ENCODE measurements around the gene DIAPH3. TPM values are rescaled to one million over a fixed set of nuclear protein-coding genes. Genes with fewer than 3 reads are reported as not detected.

DIAPH3 gene
- total and polyA plus RNA-seq, 2 of the 8 experiments (the other 6 are each of a cell fraction or from before 2014, with no cell fraction given): 8.0 to 30.8 TPM

- CTCF ChIA-PET (ENCODE audit: partially characterized antibody): interaction anchor here (1.1 to 1.5 kb wide), 2 partner anchors 34 to 56 kb away, joined by 3 to 5 read pairs; no protein-coding TSS in a partner anchor
- H2BK120ac ChIP-seq (replicated peaks; ENCODE audit: low read depth, low read length): no peak overlapping the region
- no peak overlapping the region for H4K8ac ChIP-seq (ENCODE audit: extremely low read depth, insufficient read depth, low read length)
- H2AFZ ChIP-seq (ENCODE audit: low read length): no peak overlapping the region
- H3K18ac ChIP-seq (ENCODE audit: extremely low read depth, low read length): no peak overlapping the region
- H2BK15ac ChIP-seq (ENCODE audit: low read length): no peak overlapping the region
- FAIRE-seq (no peak), DNase-seq (ENCODE audit: low read depth in 1 of 2, low spot score in 2 of 2) (no peak)
- H3K4me1 ChIP-seq (replicated peaks in 1 of 4; ENCODE audit: control insufficient read depth in 3 of 4, insufficient read depth in 4 of 4, low read length in 3 of 4): no peaks in the 10 kb centered on the region; a peak in 1 of 7 replicates
- H3K79me1 ChIP-seq (ENCODE audit: low read depth, low read length): no peaks in the 10 kb centered on the region
- H3K36me3 ChIP-seq (ENCODE audit: control insufficient read depth in 2 of 4, insufficient read depth in 4 of 4, low read length in 3 of 4): no peaks in the 10 kb centered on the region
- H2BK5ac ChIP-seq (ENCODE audit: low read depth, low read length): no peak overlapping the region
- H3K23me2 ChIP-seq (ENCODE audit: low read depth, low read length): peaks cover 2% of the 10 kb centered on the region; the same call in 1 of the 2 replicates
- H3K4ac ChIP-seq (replicated peaks; ENCODE audit: insufficient read length, low read depth, low read length): no peak overlapping the region
- no peak overlapping the region for H3K56ac ChIP-seq (replicated peaks; ENCODE audit: insufficient read length, low read depth, low read length)
- H4K91ac ChIP-seq (replicated peaks; ENCODE audit: insufficient read length, low read length): no peak overlapping the region
- H3K9me3 ChIP-seq (ENCODE audit: insufficient read depth in 2 of 2, low read depth in 1 of 2, low read length in 1 of 2): no peaks in the 10 kb centered on the region
- H2BK20ac ChIP-seq (ENCODE audit: low read length): no peak overlapping the region
- no peaks in the 10 kb centered on the region for H4K20me1 ChIP-seq (replicated peaks in 1 of 2; ENCODE audit: control insufficient read depth in 1 of 2, insufficient read depth in 2 of 2, low read length in 2 of 2)
- no peak overlapping the region for H3K4me3 ChIP-seq (ENCODE audit: extremely low read depth in 1 of 4, insufficient read depth in 2 of 4, low read depth in 3 of 4, low read length in 4 of 4)
- H3K9ac ChIP-seq (replicated peaks in 1 of 4; ENCODE audit: extremely low read depth in 1 of 4, low read depth in 3 of 4, low read length in 3 of 4): no peak overlapping the region
- no peaks in the 10 kb centered on the region for H3K79me2 ChIP-seq (ENCODE audit: control insufficient read depth in 1 of 2, insufficient read depth in 2 of 2, low read length in 2 of 2)
- no peaks in the 10 kb centered on the region for H3K27me3 ChIP-seq (replicated peaks in 1 of 4; ENCODE audit: control insufficient read depth in 3 of 4, extremely low read depth in 1 of 4, insufficient read depth in 3 of 4, low read length in 3 of 4)
- no peak overlapping the region for H3K23ac ChIP-seq (ENCODE audit: insufficient read length)
- no peak overlapping the region for H2BK12ac ChIP-seq (ENCODE audit: low read depth, low read length)
- H3K4me2 ChIP-seq (ENCODE audit: insufficient read depth in 1 of 2, low read depth in 2 of 2, low read length in 2 of 2): no peak overlapping the region
- H3K14ac ChIP-seq (ENCODE audit: insufficient read length): no peak overlapping the region
- H2AK5ac ChIP-seq (ENCODE audit: low read depth, low read length): no peak overlapping the region
- H4K5ac ChIP-seq (ENCODE audit: insufficient read length, low read depth, low read length): no peak overlapping the region
- WGBS, 2 experiments (ENCODE audit: extremely low coverage in 1 of 2, insufficient coverage in 1 of 2, insufficient read length in 1 of 2, insufficient replicate concordance in 2 of 2, low coverage in 1 of 2, low lambda C conversion rate in 2 of 2, missing lambda C conversion rate in 1 of 2): 100% methylated on average over 1 of the region's 1 CpG; no CpG with 5 or more reads in 1 of the 2 experiments
- H3K27ac ChIP-seq (ENCODE audit: low read depth, low read length): no peak overlapping the region
- POLR2A ChIA-PET (ENCODE audit: partially characterized antibody): no interaction called here
- TF ChIP-seq CTCF (IDR thresholded peaks at IDR 0.05; ENCODE audit: control extremely low read depth in 1 of 3, insufficient read depth in 1 of 3, low read depth in 1 of 3, low read length in 3 of 3) (no peak), TAF7 (optimal IDR thresholded peaks at IDR 0.05; ENCODE audit: borderline replicate concordance, low read depth, low read length) (no peak), CBX8 (IDR thresholded peaks at IDR 0.05; ENCODE audit: borderline replicate concordance, low read depth, low read length) (no peak), BRCA1 (IDR thresholded peaks at IDR 0.05; ENCODE audit: low read depth, low read length) (no peak), HDAC6 (IDR thresholded peaks at IDR 0.05; ENCODE audit: low read depth, low read length) (no peak), SP2 (IDR thresholded peaks at IDR 0.05; ENCODE audit: low read length) (no peak), RBBP5 (IDR thresholded peaks at IDR 0.05; ENCODE audit: borderline replicate concordance, low read depth, low read length) (no peak), SIN3A (conservative IDR thresholded peaks at IDR 0.05 in 1 of 2, IDR thresholded peaks at IDR 0.05 in 1 of 2; ENCODE audit: low read depth in 1 of 2, low read length in 2 of 2) (no peak), NANOG (IDR thresholded peaks at IDR 0.05; ENCODE audit: insufficient read depth, low read depth, low read length, poor library complexity, severe bottlenecking) (no peak), EZH2 (IDR thresholded peaks at IDR 0.05; ENCODE audit: low read depth, low read length, severe bottlenecking) (no peak), RFX5 (IDR thresholded peaks at IDR 0.05; ENCODE audit: borderline replicate concordance, low read depth, low read length) (no peak)
Observed at GRCh38 chr13:59715611-59716010, 448.1 kb downstream of the DIAPH3 start.

Measured in H1 (cell line).